HG03064 (cell line): ENCODE data around the gene RNU6-7.

Source experiments
- ATAC-seq: cut with Tn5 transposase; IDR thresholded peaks from one replicate; pipeline ENCODE4 v1.9.1; 2021; ENCODE audit warnings: low read depth; ENCODE audit not compliant: unreplicated experiment

RNU6-7 gene

DNA sequence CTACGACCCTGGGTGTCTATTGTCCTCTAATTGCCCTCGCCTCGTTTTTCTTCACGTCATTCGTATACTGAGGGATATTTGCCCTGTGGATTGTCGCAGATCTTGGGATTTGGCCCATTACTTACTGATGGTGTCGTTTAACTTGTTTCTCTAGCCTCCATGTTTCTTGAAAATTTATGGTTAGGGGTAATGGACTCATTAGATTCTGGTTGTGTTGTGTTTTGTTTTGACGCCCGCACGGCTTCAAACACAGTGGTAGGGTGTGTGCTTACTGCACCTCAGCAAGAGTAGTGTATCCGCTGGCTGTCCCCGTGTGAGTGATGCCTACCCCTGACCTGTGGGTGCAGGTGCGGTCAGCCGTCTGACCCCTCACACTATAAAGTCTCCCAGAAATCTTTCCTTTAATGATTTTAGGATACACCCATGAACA lies 2.1 kb downstream of the RNU6-7 start:
- ATAC-seq = no peak

DNA sequence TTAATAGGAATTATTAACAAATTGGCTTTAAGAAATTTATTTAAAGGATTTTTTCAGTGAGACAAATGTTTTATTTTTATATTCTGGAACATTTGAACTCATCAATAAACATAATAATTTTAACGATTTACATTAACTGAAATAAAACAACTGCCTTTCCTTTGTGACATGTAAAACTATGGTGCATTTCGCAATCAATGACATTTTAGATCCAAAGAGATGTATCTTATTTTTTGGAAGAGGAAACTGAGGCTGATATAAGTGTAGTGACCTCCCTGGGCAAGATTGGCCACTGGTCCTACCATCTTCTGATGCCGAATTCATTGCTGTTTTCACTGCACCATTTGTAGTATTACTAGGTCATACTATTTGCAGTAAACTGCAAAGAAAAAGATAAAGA lies 3.7 kb downstream of the RNU6-7 start:
- ATAC-seq = no peak

DNA sequence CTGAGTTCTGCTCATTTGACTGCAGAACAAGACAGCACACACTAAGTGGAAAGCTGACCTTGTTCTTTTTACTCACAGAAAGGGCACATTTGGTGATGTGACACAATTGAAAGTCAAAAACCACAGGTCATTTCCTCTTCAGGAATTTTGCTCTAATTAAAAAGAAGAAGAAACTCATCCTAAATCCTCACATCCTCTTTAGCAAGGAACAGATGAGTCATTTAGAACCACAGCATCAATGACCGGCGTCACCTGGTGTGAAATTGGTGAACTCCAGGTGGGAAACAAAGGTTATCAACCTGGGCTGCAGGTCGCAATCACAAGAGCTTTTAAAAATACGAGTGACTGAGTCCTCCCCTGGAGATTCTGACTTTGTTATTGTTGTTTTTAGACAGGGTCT lies 4.1 kb downstream of the RNU6-7 start:
- no peak for ATAC-seq

DNA sequence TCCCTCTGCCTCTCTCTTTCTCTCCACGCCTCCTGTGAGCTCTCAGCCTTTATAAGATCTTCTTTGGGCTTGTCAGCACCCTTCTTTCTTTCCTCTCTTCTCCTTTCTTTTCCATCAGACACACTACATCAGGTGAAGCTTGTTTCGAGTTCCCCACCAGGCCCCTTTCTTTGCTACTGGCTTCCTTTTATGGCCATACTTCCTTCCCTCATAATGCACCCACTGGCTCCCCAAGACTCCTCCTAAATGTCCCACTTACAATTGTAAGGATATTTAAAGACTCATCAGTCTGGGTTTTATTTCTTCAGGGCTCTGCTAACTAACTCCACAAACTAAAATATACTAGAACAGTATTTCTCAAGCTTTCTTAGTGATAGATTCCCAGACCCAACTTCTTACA lies 4.7 kb downstream of the RNU6-7 start:
- no peak for ATAC-seq

DNA sequence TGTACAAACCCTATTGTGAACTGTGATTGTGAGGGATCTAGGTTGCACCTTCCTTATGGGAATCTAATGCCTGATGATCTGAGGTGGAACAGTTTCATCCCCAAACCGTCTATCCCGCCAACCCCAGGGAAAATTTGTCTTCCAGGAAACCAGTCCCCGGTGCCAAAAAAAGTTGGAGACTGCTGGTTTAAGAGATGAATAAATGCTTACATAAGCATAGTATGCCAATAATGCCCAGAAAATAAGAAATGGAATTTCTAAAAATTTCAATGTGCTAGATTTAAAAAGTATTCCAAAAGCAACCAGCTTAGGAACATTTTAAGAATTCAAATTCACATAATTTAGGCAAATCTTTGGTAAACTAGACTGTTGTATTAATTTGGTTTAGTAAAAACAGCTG lies 6.6 kb downstream of the RNU6-7 start:
- no peak for ATAC-seq

DNA sequence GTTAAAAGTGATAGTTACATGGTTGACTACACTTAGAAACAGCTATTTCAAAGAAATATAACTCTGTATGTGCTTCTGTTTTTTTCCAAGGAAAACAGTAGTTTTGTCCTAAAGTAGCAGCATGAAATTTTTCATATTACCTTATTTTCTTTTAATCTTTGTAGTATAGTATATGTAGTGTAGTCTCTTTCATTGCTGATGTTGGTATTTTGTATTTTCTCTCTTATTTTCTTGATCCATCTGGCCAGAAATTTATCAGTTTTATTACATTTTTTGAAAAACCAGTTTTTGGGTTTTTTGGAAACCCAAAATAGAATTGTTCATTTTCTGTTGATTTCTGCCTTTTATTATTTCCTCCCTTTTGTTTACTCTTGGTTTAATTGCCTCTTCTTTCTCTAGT lies 7.6 kb downstream of the RNU6-7 start:
- no peak for ATAC-seq

DNA sequence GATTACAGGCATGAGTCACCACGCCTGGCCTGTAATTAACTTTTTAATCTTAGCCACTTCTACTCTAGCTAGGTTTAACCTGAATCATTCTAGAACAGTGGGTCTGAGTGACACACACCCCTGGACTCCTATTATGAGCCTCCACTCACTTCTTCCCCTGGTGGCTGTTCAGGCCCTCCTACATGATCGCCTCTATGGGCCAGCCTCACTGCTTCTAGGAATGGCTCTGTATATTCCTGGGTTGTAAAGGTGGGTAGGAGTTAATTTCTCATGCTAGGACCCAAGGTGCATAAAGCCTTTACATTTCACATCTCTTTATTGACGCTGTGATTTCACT lies 9.2 kb downstream of the RNU6-7 start:
- no peak for ATAC-seq

DNA sequence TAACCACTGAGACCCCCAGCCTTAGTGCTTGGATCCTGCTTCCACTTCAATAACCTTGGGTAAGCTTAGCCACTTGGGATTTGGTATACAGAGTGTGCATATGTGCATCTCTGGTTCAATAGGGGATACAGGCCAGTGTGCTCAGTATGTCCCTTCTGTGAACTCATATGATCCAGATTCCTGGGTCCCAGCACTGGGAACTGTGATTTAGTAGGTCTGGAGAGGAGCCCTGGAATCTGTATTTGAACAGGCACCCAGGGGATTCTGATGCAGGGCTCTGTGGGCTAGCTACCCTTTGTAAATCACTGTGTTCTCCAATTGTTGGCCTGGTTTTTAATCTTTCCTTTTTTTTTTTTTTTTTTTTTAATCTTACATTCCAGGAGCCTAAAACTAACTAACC lies 11.0 kb downstream of the RNU6-7 start:
- ATAC-seq = no peak

DNA sequence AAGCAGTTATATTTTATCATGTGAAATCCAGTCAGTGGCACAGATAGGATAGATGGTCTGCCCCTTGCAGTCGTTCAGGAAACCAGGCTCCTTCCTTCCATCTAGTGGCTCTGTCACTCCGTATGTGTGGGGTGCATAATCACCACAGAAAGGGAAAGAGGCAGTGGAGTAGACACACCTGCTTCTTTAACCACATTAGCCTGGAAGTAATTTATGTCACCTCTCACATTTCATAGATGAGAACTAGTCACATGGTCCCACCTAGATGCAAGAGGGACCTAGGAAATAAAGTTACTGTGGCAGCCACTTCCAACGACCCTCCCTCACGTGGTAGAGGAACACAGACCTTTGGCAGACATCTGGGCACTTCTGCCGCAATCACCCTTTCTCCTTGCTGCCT lies 15.5 kb downstream of the RNU6-7 start:
- no peak for ATAC-seq

DNA sequence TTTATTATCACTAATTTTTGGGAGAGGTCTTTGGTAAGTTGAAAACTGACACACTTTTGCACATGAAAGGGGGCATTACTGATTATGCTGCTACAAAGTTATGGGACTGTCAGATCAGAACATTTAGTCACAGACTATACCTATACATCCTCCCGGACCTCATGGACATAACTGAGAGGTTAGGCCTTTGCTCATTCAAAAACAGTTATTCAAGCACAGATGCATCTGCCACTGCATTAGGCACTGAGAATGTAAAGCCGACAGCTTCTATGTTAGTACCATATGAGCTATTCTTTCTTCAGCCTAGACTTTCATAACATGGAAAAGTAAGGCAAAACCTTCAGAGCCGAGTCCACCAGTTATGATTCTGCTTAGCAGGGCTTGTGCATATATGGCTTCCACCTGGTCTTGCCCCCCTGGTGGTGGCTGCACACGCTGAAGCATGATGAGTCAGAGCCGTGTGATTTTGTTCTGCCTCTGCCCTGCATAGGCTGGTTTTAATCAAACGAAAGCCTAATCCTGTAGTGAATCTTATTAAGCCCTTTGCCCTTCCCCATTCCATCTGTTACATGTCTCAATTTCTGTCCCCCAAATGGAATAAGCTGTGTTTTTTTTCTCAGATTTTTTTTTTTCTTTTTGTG lies 23.0 kb downstream of the RNU6-7 start:
- ATAC-seq = no peak

DNA sequence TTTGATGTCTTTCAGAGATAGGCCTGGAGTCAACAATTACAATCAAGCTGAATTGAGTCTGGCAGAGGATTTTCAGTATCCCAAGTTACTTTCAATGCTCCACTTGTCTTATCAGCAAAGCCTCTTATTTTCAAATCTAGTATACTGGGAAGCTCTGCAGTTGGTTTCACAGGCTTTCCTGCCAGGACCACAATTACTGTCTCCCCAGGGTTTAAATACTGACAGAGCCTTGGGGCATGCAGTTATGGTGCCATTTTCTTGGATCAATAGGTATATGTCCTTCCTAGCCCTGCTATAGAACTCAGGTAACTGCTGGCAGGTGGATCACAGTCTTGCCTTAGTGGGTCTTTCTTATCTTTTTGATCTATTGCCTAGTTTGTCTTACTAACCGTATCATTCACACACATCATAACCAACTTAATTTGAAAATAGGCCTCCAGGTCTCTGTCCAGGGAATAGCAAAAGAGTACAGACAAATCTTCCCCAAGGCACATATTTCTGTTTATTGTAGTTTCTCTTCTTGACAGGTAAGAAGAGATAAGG lies 23.6 kb downstream of the RNU6-7 start:
- ATAC-seq = no peak

DNA sequence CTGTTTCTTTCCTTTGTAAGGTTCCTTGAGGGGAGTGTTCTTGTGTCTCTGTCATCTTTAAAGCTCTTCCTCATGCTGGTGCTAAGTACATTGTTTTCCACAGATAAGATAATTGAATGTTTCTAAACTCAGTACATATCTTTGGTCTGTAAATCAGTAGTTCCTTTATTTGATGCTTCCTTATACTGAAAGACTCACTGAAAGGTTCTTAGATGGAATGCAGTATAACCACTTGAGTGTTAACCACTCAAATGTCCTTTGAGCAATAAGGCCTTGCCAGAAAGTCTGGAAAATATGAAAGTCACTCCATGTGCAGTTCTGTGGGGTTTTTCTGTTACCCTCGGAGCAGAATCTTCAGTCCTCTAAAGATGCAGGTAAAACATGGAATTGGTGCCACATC lies 24.2 kb downstream of the RNU6-7 start:
- ATAC-seq = no peak

DNA sequence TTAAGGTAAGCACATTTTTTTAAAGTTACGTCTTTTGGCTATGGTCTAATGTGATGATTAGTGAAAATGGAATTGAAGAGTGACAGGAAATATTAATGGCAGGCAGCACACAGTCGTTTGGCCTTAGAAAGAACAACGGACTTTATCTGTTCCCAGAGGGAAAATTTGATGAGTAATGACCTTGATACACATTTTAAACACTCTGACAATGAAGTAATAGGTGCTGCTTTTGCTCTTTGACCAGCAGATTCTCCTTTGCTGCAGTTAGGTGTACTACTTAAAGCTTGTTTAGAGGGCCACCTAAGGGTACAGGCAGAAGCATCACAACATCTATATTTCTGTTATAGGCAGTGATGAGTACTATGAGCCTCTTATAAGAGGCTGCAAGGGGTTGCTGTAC lies 28.3 kb downstream of the RNU6-7 start:
- ATAC-seq = no peak

DNA sequence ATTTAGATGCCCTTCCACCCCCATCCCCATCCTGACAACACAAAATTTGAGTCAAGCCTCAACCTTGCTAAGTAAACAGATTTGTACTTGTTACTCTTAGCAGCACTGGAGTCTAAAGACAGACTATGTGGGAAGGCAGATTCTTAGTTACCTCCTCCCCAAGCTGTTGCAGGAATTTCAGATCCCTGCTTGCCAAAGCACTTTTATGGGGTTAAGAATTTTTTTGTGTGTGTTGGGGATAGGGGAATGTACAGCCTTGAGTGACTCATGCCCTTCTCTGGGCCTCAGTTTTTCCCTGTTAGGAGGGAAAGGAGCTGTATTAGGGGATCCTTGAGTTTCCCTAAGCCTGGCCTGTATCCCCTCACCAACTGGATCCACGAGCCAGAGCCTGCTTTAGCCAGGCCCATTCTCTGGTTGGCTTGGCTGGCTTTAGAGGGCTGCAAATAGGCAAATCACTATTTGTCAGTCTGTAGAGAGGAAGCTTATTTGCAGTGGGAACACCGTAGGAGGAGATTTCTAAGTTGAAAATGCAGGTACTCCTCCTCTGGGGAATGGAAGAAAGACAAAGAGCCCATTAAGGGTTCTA lies 28.9 kb downstream of the RNU6-7 start:
- ATAC-seq = no peak

DNA sequence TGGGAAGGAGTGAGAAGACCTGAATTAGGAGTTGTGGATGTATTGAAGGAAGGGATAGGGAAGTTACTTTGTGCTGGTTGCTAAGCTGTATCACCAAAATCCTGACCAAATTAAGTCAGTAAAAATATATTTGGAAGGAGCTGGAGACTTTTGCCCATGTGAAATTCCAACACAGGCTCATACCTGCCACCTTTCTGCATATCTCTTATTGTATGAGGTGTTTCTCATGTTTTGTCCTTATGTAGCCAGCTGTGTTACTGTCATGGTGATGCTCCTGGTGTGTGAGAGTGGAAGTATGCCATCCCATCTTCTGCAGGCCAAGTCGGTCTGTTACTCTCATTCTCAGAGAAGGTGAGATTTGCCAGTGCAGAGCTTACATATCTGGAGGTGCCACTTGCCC lies 30.6 kb downstream of the RNU6-7 start:
- ATAC-seq = no peak

DNA sequence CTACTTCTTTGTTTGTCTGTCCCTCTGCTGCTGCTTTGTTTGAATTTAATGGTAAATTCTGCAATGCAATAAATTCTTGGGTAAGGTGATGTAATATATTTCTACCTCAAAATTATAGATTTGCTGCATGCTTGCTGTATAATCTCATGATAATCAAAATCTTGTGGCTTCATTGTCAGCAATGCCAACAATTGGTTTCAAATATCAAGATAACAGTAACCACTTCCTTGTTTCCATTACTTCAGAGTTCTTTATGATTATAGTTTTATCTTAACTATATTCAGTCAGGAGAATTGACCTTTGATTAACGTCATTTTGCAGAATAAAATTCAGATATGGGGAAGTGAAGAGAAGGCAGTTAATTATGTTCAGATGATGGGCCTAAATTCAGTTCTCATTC lies 31.4 kb downstream of the RNU6-7 start:
- no peak for ATAC-seq

DNA sequence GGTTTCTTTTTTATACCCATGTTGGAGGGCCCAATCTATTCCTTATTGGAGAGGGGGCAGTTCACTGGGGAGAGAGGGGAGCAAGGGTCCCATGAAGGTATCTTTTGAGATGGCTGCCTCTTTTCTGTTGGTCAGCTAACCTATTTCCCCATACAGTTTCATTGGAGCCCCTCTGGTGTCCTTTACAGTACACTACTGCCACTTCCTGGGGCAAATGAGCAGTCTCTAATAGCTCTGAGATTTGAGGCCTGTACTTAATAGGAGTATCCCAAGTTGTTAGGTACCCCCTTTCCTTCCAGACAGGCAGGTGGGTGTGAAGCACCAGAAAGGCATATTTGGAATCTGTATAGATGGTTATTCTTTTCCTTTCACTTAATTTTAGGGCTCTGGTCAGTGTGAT lies 42.6 kb downstream of the RNU6-7 start:
- ATAC-seq = no peak

DNA sequence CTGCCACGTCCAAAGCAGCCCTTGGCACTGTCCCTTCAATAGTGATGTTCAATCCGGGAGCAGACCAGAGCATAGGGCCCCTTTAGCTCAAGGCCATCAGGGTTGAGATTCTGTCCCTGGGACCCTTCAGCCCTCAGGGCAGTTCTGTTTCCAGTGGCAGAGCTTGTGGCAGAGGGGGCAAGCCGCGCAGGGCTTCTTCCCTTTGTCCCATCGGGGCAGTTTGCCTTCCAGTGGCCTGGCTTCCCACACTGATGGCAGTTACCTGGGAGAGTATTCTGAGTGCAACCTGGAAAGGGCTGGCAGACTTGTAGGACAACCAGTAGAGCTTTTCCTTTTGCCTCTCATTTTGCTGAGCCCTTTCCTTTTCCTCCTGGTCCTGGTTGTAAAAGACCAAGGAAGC lies 44.9 kb downstream of the RNU6-7 start:
- ATAC-seq = no peak

DNA sequence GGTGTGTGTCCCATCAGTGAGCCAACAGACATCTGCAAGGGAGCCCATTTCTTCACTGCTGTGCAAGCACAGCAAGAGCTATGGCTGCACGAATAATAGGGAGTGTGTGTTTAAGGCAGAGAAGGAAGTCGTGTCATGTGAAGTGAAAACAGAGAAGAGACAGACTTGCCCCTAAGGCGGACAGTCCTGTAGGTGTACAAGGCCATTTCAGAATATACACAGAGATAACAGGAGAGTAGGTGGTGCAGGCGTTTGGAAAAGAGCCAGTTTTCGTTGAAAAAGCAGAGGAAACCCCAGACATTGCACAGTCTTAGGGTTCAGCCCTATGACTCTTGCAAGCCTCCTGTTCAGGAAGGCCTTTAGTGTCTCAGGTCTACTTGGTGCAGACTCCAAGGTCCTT lies 47.5 kb downstream of the RNU6-7 start:
- no peak for ATAC-seq

DNA sequence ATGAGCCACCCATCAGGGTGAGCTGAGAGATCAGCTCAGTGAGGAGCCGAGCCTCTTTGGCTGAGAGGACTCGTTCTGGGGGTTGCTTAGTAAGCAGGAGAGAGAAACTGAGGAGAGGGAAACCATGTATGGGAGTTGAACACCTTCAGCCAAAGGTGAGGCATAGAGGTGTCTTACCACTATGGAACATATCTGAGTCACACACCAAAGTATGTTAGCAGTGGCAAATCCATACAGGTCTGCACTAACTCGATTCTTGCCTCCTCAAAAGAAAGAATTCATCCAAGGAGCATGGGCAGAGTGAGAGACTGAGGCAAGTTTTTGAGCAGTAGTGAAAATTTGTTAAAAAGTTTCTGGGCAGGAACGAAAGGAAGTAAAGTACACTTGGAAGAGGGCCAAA lies 47.9 kb downstream of the RNU6-7 start:
- no peak for ATAC-seq

DNA sequence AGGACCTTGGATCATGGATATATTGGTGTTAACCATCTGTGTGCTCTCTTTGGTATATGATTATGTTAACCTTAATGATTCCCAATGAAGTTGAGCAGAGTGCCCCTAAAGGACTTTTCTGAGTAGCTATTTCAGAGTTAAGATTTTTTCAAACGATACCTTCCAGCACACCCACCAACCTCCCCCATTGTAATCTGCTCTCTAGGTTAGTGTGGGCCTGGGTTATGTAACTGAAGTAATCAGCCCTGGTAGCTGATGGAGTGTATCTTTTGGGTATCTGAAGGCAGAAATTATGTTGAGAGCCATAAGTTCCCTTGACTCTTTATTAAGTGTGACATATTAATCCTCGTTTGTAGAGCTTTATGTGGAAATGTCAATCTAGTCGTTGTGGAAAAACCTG lies 48.8 kb downstream of the RNU6-7 start:
- ATAC-seq = no peak

DNA sequence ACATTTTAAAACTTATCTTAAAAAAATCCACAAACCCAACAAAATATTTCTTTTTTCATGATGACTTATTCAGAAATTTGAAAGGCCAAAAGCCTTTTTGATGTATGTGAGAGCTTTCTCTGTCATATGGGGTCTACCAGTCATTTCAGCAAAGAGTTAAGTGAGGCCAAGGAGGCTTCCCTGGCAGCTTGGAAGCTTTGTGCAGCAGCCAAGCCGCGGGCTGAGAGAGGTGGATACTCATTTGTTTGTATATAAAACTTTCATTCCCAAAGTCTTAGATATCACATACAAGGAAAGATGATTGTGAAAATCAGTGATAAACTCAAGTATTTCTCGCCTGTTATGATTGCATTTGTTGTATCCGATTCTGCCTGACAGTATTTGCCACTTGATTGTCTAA lies 49.7 kb downstream of the RNU6-7 start:
- no peak for ATAC-seq
